Hepatocyte (in vitro differentiated cells): ENCODE results near the gene FRAS1. TPM values are rescaled to one million over a fixed set of nuclear protein-coding genes. Genes with fewer than 3 reads are reported as not detected.

Source experiments
- DNase-seq: peaks from one replicate; pipeline ENCODE4 v3.0.0-alpha.2; 2016; ENCODE audit warnings: low spot score
- H2AFZ ChIP-seq: fragments of 200-600 bp; sonication (generic); 2 replicates; pipeline ENCODE4 v1.6.0; 2016; ENCODE audit warnings: antibody characterized with exemption, mild to moderate bottlenecking
- H3K27ac ChIP-seq: fragments of 200-600 bp; sonication (generic); 2 replicates; pipeline ENCODE4 v1.5.1; 2016; ENCODE audit warnings: mild to moderate bottlenecking
- H3K27me3 ChIP-seq: fragments of 200-600 bp; sonication (generic); 2 replicates; pipeline ENCODE4 v1.6.1; 2016
- H3K36me3 ChIP-seq: fragments of 200-600 bp; sonication (generic); replicated peaks from 2 replicates; pipeline ENCODE4 v1.5.1; 2016; ENCODE audit warnings: low read depth; ENCODE audit not compliant: insufficient read depth
- H3K4me1 ChIP-seq: fragments of 200-600 bp; sonication (generic); 2 replicates; pipeline ENCODE4 v1.5.1; 2016; ENCODE audit warnings: mild to moderate bottlenecking, moderate library complexity; ENCODE audit not compliant: insufficient read depth
- H3K4me2 ChIP-seq: fragments of 200-600 bp; sonication (generic); 2 replicates; pipeline ENCODE4 v1.6.0; 2016
- H3K4me3 ChIP-seq: fragments of 200-600 bp; sonication (generic); 2 replicates; pipeline ENCODE4 v1.5.1; 2016; ENCODE audit warnings: mild to moderate bottlenecking
- H3K79me2 ChIP-seq: fragments of 200-600 bp; sonication (generic); 2 replicates; pipeline ENCODE4 v1.6.0; 2017; ENCODE audit warnings: mild to moderate bottlenecking
- H3K9me2 ChIP-seq: fragments of 200-600 bp; sonication (generic); replicated peaks from 2 replicates; pipeline ENCODE4 v1.6.0; 2017; ENCODE audit warnings: mild to moderate bottlenecking; ENCODE audit not compliant: insufficient read depth
- H3K9me3 ChIP-seq: fragments of 200-600 bp; sonication (generic); 2 replicates; pipeline ENCODE4 v1.5.1; 2016; ENCODE audit warnings: low read depth, mild to moderate bottlenecking
- H4K20me1 ChIP-seq: fragments of 200-600 bp; sonication (generic); 2 replicates; pipeline ENCODE4 v1.6.0; 2016; ENCODE audit warnings: mild to moderate bottlenecking; ENCODE audit not compliant: insufficient read depth, poor library complexity, severe bottlenecking
- EZH2 ChIP-seq: fragments of 200-600 bp; sonication (generic); IDR thresholded peaks from 2 replicates; pipeline ENCODE4 v1.6.1; 2016; ENCODE audit warnings: antibody characterized with exemption, mild to moderate bottlenecking, borderline replicate concordance
- EZH2phosphoT487 ChIP-seq: fragments of 200-600 bp; sonication (generic); IDR thresholded peaks from one replicate; pipeline ENCODE4 v1.6.1; 2018; ENCODE audit warnings: antibody characterized with exemption, mild to moderate bottlenecking, low read depth, moderate library complexity; ENCODE audit not compliant: unreplicated experiment, severe bottlenecking
- WGBS: methylation state at CpG from one replicate; pipeline ENCODE4 v1.1.6; 2016; ENCODE audit warnings: low lambda C conversion rate; ENCODE audit errors: missing lambda C conversion rate; 5-methylcytosine and 5-hydroxymethylcytosine counted together
- polyA plus RNA-seq: library from polyadenylated mRNA; unstranded; fragments of >200 nt; fragmentation: Nextera tagmentation; extraction: Ambion mirVana; gene quantifications from 2 replicates; pipeline ENCODE4 v1.2.1, GENCODE V29; 2016
- total RNA-seq: library from RNA; depleted of rRNA; stranded (reverse); fragments of >200 nt; gene quantifications from 2 replicates; pipeline ENCODE4 v1.2.3, GENCODE V29; 2014
- TF ChIP-seq, protein P1 (sequence below): fragments of 200-600 bp; sonication (generic); IDR thresholded peaks from 2 replicates; pipeline ENCODE4 v1.5.1; 2016; ENCODE audit warnings: antibody characterized with exemption, mild to moderate bottlenecking; ENCODE audit not compliant: poor library complexity

The FRAS1 gene
- total and polyA plus RNA-seq, 2 experiments from 2014 or later: 9.3 to 38.5 TPM

GRCh38 chr4:78410225-78410624 lies 353.1 kb downstream of the FRAS1 start:
- no peak overlapping the region for H2AFZ ChIP-seq
- no peak overlapping the region for H3K27ac ChIP-seq
- TF ChIP-seq EZH2phosphoT487 (no peak), EZH2 (no peak)
- TF ChIP-seq, protein P1, sequence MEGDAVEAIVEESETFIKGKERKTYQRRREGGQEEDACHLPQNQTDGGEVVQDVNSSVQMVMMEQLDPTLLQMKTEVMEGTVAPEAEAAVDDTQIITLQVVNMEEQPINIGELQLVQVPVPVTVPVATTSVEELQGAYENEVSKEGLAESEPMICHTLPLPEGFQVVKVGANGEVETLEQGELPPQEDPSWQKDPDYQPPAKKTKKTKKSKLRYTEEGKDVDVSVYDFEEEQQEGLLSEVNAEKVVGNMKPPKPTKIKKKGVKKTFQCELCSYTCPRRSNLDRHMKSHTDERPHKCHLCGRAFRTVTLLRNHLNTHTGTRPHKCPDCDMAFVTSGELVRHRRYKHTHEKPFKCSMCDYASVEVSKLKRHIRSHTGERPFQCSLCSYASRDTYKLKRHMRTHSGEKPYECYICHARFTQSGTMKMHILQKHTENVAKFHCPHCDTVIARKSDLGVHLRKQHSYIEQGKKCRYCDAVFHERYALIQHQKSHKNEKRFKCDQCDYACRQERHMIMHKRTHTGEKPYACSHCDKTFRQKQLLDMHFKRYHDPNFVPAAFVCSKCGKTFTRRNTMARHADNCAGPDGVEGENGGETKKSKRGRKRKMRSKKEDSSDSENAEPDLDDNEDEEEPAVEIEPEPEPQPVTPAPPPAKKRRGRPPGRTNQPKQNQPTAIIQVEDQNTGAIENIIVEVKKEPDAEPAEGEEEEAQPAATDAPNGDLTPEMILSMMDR: no peak

GRCh38 chr4:78410676-78411075 lies 353.6 kb downstream of the FRAS1 start:
- H2AFZ ChIP-seq: no peak overlapping the region
- H3K27ac ChIP-seq: no peak overlapping the region
- no peaks in the 10 kb centered on the region for H4K20me1 ChIP-seq
- H3K4me2 ChIP-seq: no peak overlapping the region
- no peaks in the 10 kb centered on the region for H3K36me3 ChIP-seq
- H3K9me2 ChIP-seq: no peaks in the 10 kb centered on the region
- no peaks in the 10 kb centered on the region for H3K9me3 ChIP-seq
- TF ChIP-seq, protein P1: no peak
- TF ChIP-seq EZH2phosphoT487: no peak
- TF ChIP-seq EZH2: no peak
- no peak for DNase-seq
- H3K4me3 ChIP-seq: no peak overlapping the region
- no peaks in the 10 kb centered on the region for H3K4me1 ChIP-seq
- H3K27me3 ChIP-seq: no peaks in the 10 kb centered on the region
- WGBS: 88% methylated on average over 1 of the region's 1 CpG
- H3K79me2 ChIP-seq: no peaks in the 10 kb centered on the region

More at GRCh38 chr4:78410225-78410624, 353.1 kb downstream of the FRAS1 start:
- Histone ChIP-seq H4K20me1 (no peaks in the 10 kb centered on the region), H3K4me1 (no peaks in the 10 kb centered on the region), H3K4me3 (no peak overlapping the region), H3K27me3 (no peaks in the 10 kb centered on the region), H3K4me2 (no peak overlapping the region), H3K79me2 (no peaks in the 10 kb centered on the region), H3K9me3 (no peaks in the 10 kb centered on the region), H3K9me2 (no peaks in the 10 kb centered on the region), H3K36me3 (no peaks in the 10 kb centered on the region)
- DNase-seq: no peak

DNA sequence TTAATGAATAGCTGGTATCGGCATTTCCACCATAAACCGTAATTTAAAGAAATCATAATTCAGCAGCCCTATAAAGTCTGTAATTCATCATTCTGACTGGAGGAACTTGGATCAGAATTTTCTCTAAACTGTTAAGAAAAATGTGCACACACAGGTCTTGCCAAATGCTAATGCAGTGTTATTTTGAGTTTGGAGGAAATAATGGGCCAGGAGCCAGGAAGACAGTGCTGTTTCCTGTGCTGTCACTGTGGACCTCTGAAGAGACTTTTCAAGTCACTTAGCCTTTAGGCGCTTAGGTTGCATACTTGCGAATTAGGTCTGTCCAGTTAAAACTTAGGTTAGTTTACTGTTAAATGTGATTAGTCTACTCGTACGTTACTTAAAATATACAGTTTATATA lies 357.0 kb downstream of the FRAS1 start:
- WGBS: 77% methylated on average over 6 of the region's 6 CpGs
- no peak overlapping the region for H3K27ac ChIP-seq
- no peak for TF ChIP-seq EZH2phosphoT487
- TF ChIP-seq, protein P1: no peak
- TF ChIP-seq EZH2: no peak
- H3K27me3 ChIP-seq: no peaks in the 10 kb centered on the region
- no peak overlapping the region for H2AFZ ChIP-seq
- H3K4me1 ChIP-seq: no peaks in the 10 kb centered on the region
- no peaks in the 10 kb centered on the region for H4K20me1 ChIP-seq
- DNase-seq: no peak
- H3K4me2 ChIP-seq: no peak overlapping the region
- H3K79me2 ChIP-seq: no peaks in the 10 kb centered on the region
- H3K36me3 ChIP-seq: no peaks in the 10 kb centered on the region
- H3K9me2 ChIP-seq: no peaks in the 10 kb centered on the region
- no peak overlapping the region for H3K4me3 ChIP-seq
- no peaks in the 10 kb centered on the region for H3K9me3 ChIP-seq

DNA sequence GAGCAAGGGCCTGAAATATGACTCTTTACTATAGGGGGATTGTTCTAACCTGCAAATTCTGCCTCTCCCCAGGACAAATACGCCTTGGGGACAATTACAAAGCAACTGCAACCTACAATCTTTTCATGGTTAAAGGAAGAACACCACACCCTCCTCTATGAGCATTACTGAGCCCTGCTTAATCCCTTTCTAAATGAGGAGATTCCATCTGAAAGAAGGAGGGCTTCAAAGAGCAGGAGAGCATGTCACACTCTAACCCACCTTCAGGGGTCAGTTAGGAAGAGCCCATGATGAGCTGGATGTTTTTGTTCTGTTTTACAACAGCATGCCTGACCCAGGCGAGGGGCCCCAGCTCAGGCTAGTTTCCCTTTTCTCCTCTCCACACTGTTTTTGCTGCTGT lies 360.5 kb downstream of the FRAS1 start:
- Histone ChIP-seq H3K4me2 (no peak overlapping the region), H3K4me1 (no peaks in the 10 kb centered on the region), H3K79me2 (no peaks in the 10 kb centered on the region), H3K36me3 (no peaks in the 10 kb centered on the region), H3K27me3 (no peaks in the 10 kb centered on the region), H3K4me3 (no peak overlapping the region), H3K27ac (no peak overlapping the region), H3K9me3 (no peaks in the 10 kb centered on the region), H4K20me1 (no peaks in the 10 kb centered on the region), H3K9me2 (no peaks in the 10 kb centered on the region), H2AFZ (no peak overlapping the region)
- no peak for TF ChIP-seq EZH2phosphoT487
- no peak for TF ChIP-seq EZH2
- TF ChIP-seq, protein P1: no peak
- 74% methylated on average over 2 of the region's 2 CpGs for WGBS
- no peak for DNase-seq
